ENCODE data around the gene STARD13. TPM values are rescaled to one million over a fixed set of nuclear protein-coding genes. Genes with fewer than 3 reads are reported as not detected.

The STARD13 gene
- total RNA-seq, 2 experiments from 2014 or later: not detected

DNA sequence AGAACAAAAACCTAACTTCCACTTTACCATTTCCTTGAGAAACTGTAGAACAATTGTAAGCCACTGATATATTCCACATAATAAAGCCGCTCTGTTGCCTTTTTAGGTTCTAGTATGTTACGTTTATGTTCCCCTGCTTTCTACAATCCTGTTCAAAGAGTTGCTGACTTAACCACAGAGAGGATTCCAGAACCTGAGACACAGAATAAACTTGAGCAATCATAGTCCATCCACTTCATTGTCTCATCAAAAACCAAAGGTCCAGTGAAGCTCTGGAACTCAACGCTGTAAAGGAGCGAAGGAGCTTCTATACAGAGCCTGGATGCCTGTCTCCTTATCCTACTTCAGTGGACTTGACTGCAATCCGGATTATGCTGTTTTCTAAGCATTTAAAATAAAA, 4.6 kb downstream of the STARD13 start:
- H3K9me3 Mint-ChIP-seq: no peaks in the 10 kb centered on the region
- ATAC-seq (no peak), DNase-seq (no peak)
- CTCF ChIA-PET: no interaction called here
- intact Hi-C loops (cut with micrococcal nuclease): no loop called here
- H3K4me1 Mint-ChIP-seq (ENCODE audit: low read depth): peaks cover 12% of the 10 kb centered on the region
- POLR2A ChIA-PET: no interaction called here
- peaks cover 29% of the 10 kb centered on the region for H3K27me3 Mint-ChIP-seq
- no peak overlapping the region for H3K27ac Mint-ChIP-seq
- H3K36me3 Mint-ChIP-seq (ENCODE audit: low read depth): no peaks in the 10 kb centered on the region
- TF ChIP-seq, protein P1, sequence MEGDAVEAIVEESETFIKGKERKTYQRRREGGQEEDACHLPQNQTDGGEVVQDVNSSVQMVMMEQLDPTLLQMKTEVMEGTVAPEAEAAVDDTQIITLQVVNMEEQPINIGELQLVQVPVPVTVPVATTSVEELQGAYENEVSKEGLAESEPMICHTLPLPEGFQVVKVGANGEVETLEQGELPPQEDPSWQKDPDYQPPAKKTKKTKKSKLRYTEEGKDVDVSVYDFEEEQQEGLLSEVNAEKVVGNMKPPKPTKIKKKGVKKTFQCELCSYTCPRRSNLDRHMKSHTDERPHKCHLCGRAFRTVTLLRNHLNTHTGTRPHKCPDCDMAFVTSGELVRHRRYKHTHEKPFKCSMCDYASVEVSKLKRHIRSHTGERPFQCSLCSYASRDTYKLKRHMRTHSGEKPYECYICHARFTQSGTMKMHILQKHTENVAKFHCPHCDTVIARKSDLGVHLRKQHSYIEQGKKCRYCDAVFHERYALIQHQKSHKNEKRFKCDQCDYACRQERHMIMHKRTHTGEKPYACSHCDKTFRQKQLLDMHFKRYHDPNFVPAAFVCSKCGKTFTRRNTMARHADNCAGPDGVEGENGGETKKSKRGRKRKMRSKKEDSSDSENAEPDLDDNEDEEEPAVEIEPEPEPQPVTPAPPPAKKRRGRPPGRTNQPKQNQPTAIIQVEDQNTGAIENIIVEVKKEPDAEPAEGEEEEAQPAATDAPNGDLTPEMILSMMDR (IDR thresholded peaks at IDR 0.05): no peak
- H3K4me3 Mint-ChIP-seq: no peak overlapping the region

DNA sequence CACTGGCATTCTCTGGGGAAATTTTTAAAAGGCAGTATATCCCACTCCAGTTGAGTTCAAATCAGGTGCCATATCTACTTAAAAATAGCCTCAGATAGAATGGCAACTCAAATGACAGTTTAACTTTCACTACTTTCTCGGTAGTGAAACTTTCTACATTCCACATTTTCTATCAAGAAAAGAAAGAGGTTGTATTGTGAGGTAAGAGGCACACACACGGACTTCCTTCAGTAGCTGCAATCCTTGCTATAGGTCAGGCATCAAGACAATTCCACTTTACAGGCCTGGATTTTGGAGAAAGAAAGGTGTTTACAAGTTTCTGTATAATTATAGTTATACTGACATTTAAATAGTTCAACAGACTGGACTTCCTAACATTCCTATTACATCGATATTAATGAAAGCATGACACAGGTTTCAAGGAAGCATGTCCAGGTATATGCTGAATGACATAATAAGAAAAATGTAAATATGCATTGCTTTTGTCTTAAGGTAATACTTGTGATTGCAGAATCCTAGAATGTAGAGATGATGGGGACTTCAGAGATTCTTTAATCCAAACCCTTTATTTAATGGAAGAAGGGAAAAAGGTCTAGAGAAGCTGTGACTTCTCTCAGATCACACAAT, 5.2 kb downstream of the STARD13 start:
- TF ChIP-seq, protein P1 (IDR thresholded peaks at IDR 0.05): no peak
- DNase-seq (no peak), ATAC-seq (no peak)
- Mint-ChIP-seq H3K4me1 (ENCODE audit: low read depth) (peaks cover 7% of the 10 kb centered on the region), H3K36me3 (ENCODE audit: low read depth) (no peaks in the 10 kb centered on the region), H3K27ac (no peak overlapping the region), H3K4me3 (no peak overlapping the region), H3K27me3 (peaks cover 24% of the 10 kb centered on the region), H3K9me3 (no peaks in the 10 kb centered on the region)
- intact Hi-C loops (cut with micrococcal nuclease): no loop called here
- ChIA-PET POLR2A (no interaction called here), CTCF (no interaction called here)

DNA sequence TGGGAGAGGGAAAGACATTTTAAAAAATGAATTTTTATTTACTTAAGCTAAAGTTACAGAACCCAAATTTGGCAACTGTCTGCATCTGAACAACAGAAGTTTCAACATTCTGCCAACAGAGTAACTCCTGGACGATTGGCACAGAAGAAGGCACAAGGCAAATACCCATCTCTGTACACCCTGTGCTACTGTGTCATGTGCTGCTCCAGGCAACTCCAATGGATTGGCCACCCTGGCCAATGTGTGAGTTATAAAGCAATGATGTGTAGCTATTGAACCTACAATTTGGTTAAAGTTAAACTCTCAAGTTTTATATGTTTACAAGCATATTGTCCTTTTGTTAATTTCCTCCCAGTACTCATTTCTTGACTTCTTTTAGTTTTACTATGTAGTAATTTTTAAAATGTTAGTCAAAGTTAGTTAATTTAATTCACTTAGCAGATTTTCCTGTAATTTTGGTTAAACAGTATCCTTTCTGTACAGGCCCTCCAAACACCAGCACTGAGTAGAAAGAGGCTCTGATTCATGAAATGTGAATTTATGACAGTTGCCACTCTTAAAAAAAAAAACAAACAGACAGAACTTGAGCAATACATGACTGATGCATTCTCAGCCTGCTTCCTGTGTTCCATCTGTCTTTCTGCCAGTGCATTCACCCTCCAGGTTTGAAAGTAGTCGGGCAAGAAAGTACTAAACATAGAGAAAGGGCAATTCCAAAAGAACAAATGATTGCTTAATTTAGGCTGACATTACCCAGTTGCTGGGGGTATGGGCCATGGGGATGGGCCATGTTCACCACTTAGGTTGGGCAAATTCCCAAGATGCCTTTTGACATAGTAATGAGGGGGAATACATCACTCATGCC, 5.9 kb downstream of the STARD13 start:
- no peaks in the 10 kb centered on the region for H3K4me1 Mint-ChIP-seq (ENCODE audit: low read depth)
- ATAC-seq: no peak
- no peak overlapping the region for H3K4me3 Mint-ChIP-seq
- H3K27me3 Mint-ChIP-seq: peaks cover 16% of the 10 kb centered on the region
- H3K36me3 Mint-ChIP-seq (ENCODE audit: low read depth): no peaks in the 10 kb centered on the region
- intact Hi-C loops (cut with micrococcal nuclease): no loop called here
- DNase-seq: no peak
- ChIA-PET CTCF (no interaction called here), POLR2A (no interaction called here)
- TF ChIP-seq, protein P1 (IDR thresholded peaks at IDR 0.05): no peak
- no peak overlapping the region for H3K27ac Mint-ChIP-seq
- H3K9me3 Mint-ChIP-seq: no peaks in the 10 kb centered on the region

DNA sequence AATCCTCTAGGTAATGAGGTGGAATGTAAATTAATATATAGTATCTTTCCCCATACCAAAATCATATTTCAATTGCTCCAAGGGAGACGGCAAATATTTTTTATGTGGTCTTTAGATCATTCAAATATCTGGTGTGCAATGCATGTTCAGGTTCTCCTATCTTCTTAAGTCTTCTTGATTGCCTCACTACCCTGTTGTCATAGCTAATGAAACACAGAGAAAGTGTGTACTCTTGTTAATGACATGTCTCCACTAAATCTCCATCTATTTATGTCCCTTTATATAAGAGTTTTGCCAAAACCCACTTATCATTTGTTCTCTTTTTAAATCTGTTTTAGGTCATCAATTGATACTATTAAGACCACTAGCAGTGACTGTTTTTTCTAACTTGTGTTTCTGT, 6.6 kb downstream of the STARD13 start:
- TF ChIP-seq, protein P1 (IDR thresholded peaks at IDR 0.05): no peak
- Mint-ChIP-seq H3K4me3 (no peak overlapping the region), H3K27me3 (peaks cover 13% of the 10 kb centered on the region), H3K36me3 (ENCODE audit: low read depth) (no peaks in the 10 kb centered on the region), H3K27ac (no peak overlapping the region), H3K9me3 (no peaks in the 10 kb centered on the region), H3K4me1 (ENCODE audit: low read depth) (no peaks in the 10 kb centered on the region)
- intact Hi-C loops (cut with micrococcal nuclease): no loop called here
- ATAC-seq (no peak), DNase-seq (no peak)
- CTCF ChIA-PET: interaction anchor here (1.7 kb wide), 1 partner anchor 9 kb away, joined by 3 read pairs; no protein-coding TSS in a partner anchor
- POLR2A ChIA-PET: interaction anchor here (1.5 kb wide), 1 partner anchor 12 kb away, joined by 4 read pairs; no protein-coding TSS in a partner anchor

DNA sequence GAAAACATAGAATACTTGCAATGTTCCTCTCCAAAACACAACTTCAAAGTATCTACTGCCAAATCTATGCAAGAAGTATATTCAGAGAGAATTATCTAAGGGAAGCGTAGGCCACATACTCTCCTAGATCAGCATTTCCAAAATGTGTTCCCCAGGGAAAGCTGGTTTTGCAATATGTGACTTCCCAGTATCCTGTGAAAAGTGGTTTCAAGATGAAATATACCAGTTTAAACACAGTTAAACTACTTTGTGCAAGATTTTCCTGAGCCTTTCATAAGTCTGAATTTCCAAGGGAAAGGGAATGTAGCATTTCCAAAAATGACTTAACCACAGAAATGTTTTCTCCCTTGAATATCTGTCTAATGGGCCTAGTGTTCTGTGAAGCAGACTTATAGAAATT, 7.6 kb downstream of the STARD13 start:
- no peaks in the 10 kb centered on the region for H3K9me3 Mint-ChIP-seq
- ChIA-PET CTCF (interaction anchor here (1.7 kb wide), 1 partner anchor 8 kb away, joined by 3 read pairs; no protein-coding TSS in a partner anchor), POLR2A (interaction anchor here (1.5 kb wide), 1 partner anchor 11 kb away, joined by 4 read pairs; no protein-coding TSS in a partner anchor)
- DNase-seq (no peak), ATAC-seq (no peak)
- peaks cover 12% of the 10 kb centered on the region for H3K27me3 Mint-ChIP-seq
- no peak overlapping the region for H3K4me3 Mint-ChIP-seq
- no peak overlapping the region for H3K27ac Mint-ChIP-seq
- H3K36me3 Mint-ChIP-seq (ENCODE audit: low read depth): no peaks in the 10 kb centered on the region
- no peaks in the 10 kb centered on the region for H3K4me1 Mint-ChIP-seq (ENCODE audit: low read depth)
- intact Hi-C loops (cut with micrococcal nuclease): no loop called here
- TF ChIP-seq, protein P1 (IDR thresholded peaks at IDR 0.05): no peak
